Measurements from ENCODE around the gene DNTT.

- no peak for TF ChIP-seq ZNF274 (IDR thresholded peaks at IDR 0.05; ENCODE audit: low read depth, low read length)
- TF ChIP-seq YY1 (IDR thresholded peaks at IDR 0.05; ENCODE audit: insufficient read depth, insufficient read length), result no peak
Measured at GRCh38 chr10:96333101-96333500, 28.9 kb downstream of the DNTT start.

Measured in NT2/D1 (cell line).